Astrocyte (in vitro differentiated cells and primary cell): ENCODE results near the gene NAIF1. TPM values are rescaled to one million over a fixed set of nuclear protein-coding genes. Genes with fewer than 3 reads are reported as not detected.

Experiments used
- DNase-seq: peaks from one replicate; pipeline ENCODE4 v3.0.0-alpha.2; 2010; ENCODE audit warnings: low read depth
- FAIRE-seq: peaks from 2 replicates; lab custom pipeline; 2011; peaks lifted over from hg19 to GRCh38; lab: Jason Lieb, UNC
- H2AFZ ChIP-seq: 2 replicates; pipeline ENCODE4 v1.6.0; 2012; ENCODE audit warnings: low read depth, low read length, inconsistent platforms
- H3K27ac ChIP-seq: 2 replicates; pipeline ENCODE4 v1.5.1; 2011; ENCODE audit warnings: low read depth, low read length, inconsistent platforms
- H3K27me3 ChIP-seq: 2 replicates; pipeline ENCODE4 v1.6.0; 2011; ENCODE audit warnings: low read length, inconsistent platforms; ENCODE audit not compliant: insufficient read depth
- H3K36me3 ChIP-seq: 2 replicates; pipeline ENCODE4 v1.5.1; 2011; ENCODE audit warnings: low read length, inconsistent platforms; ENCODE audit not compliant: insufficient read depth
- H3K4me1 ChIP-seq: 2 replicates; pipeline ENCODE4 v1.5.1; 2011; ENCODE audit warnings: low read length, inconsistent platforms; ENCODE audit not compliant: insufficient read depth
- H3K4me2 ChIP-seq: 2 replicates; pipeline ENCODE4 v1.6.0; 2012; ENCODE audit warnings: low read length, inconsistent platforms
- H3K4me3 ChIP-seq: 2 replicates; pipeline ENCODE4 v1.5.1; 2011; ENCODE audit warnings: low read depth, mild to moderate bottlenecking, low read length, inconsistent platforms; ENCODE audit not compliant: insufficient read depth
- H3K79me2 ChIP-seq: 2 replicates; pipeline ENCODE4 v1.6.0; 2012; ENCODE audit warnings: mild to moderate bottlenecking, low read length, inconsistent platforms; ENCODE audit not compliant: insufficient read depth
- H3K9ac ChIP-seq: 2 replicates; pipeline ENCODE4 v1.6.0; 2012; ENCODE audit warnings: mild to moderate bottlenecking, low read length, inconsistent platforms
- H3K9me3 ChIP-seq: 2 replicates; pipeline ENCODE4 v1.5.1; 2012; ENCODE audit warnings: low read depth, mild to moderate bottlenecking, low read length, inconsistent platforms; ENCODE audit not compliant: insufficient read depth
- H4K20me1 ChIP-seq: 2 replicates; pipeline ENCODE4 v1.6.0; 2012; ENCODE audit warnings: low read length, inconsistent platforms; ENCODE audit not compliant: insufficient read depth
- H3K27ac Mint-ChIP-seq: one replicate; pipeline ENCODE4 v1.8.0; 2021; ENCODE audit warnings: mild to moderate bottlenecking, mixed read lengths; ENCODE audit not compliant: unreplicated experiment
- H3K27me3 Mint-ChIP-seq: one replicate; pipeline ENCODE4 v1.8.0; 2021; ENCODE audit warnings: low read depth, mixed read lengths; ENCODE audit not compliant: unreplicated experiment
- H3K36me3 Mint-ChIP-seq: one replicate; pipeline ENCODE4 v1.8.0; 2021; ENCODE audit warnings: low read depth, mixed read lengths; ENCODE audit not compliant: unreplicated experiment
- H3K4me1 Mint-ChIP-seq: one replicate; pipeline ENCODE4 v1.8.0; 2021; ENCODE audit warnings: low read depth, mixed read lengths; ENCODE audit not compliant: unreplicated experiment
- H3K4me3 Mint-ChIP-seq: one replicate; pipeline ENCODE4 v1.8.0; 2021; ENCODE audit warnings: mild to moderate bottlenecking, moderate library complexity, mixed read lengths; ENCODE audit not compliant: unreplicated experiment
- H3K9me3 Mint-ChIP-seq: one replicate; pipeline ENCODE4 v1.8.0; 2021; ENCODE audit warnings: mild to moderate bottlenecking, mixed read lengths; ENCODE audit not compliant: unreplicated experiment
- CTCF ChIP-seq: IDR thresholded peaks from 2 replicates; pipeline ENCODE4 v1.5.1; 2011; ENCODE audit warnings: low read depth, mild to moderate bottlenecking, inconsistent platforms, low read length, moderate library complexity; ENCODE audit not compliant: insufficient read depth
- EZH2 ChIP-seq: IDR thresholded peaks from 2 replicates; pipeline ENCODE4 v1.6.1; 2012; ENCODE audit warnings: mild to moderate bottlenecking, low read length, inconsistent platforms; ENCODE audit not compliant: insufficient read depth
- total RNA-seq: library from RNA; stranded (reverse); gene quantifications from 2 replicates; pipeline ENCODE4 v1.2.1, GENCODE V29; 2021

The NAIF1 gene
- total RNA-seq, 1 donor from 2014 or later: 10.2 TPM

GRCh38 chr9:128102196-128102595 is 35.1 kb upstream of the NAIF1 start:
- Histone ChIP-seq H3K79me2 (peaks cover 47% of the 10 kb centered on the region), H2AFZ (no peak overlapping the region), H3K27ac (no peak overlapping the region), H3K4me3 (no peak overlapping the region), H3K4me1 (peaks cover 40% of the 10 kb centered on the region), H3K36me3 (peaks cover 17% of the 10 kb centered on the region), H3K27me3 (no peaks in the 10 kb centered on the region), H4K20me1 (peaks cover 45% of the 10 kb centered on the region), H3K4me2 (no peak overlapping the region), H3K9ac (no peak overlapping the region), H3K9me3 (no peaks in the 10 kb centered on the region)
- H3K36me3 Mint-ChIP-seq: peaks cover 17% of the 10 kb centered on the region
- H3K4me3 Mint-ChIP-seq: no peak overlapping the region
- H3K27ac Mint-ChIP-seq: no peak overlapping the region
- H3K27me3 Mint-ChIP-seq: no peaks in the 10 kb centered on the region
- FAIRE-seq: no peak
- TF ChIP-seq EZH2 (no peak), CTCF (no peak)
- no peak for DNase-seq
- peaks cover 30% of the 10 kb centered on the region for H3K4me1 Mint-ChIP-seq
- H3K9me3 Mint-ChIP-seq: no peaks in the 10 kb centered on the region

DNA sequence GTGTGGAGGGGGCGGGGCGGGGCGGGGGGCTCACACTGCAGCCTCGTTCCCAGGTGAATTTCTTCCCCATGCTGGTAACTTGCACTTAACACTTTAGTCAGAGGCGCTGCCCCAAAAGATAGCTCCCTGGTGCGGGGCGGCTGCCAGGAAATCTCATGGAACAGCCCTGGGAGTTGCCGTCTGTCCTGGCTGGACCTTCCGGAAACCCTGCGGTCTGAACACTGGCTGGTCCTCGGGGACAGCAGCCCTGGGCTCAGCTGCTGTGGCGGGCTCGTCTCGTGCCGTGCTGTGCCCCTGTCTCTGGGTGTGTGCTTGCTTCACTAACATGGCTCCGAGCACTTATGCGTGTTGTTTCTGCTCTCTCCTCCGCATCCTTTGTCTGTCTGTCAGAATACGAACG is 34.6 kb upstream of the NAIF1 start:
- Histone ChIP-seq H3K27me3 (no peaks in the 10 kb centered on the region), H3K9me3 (no peaks in the 10 kb centered on the region), H3K79me2 (peaks cover 52% of the 10 kb centered on the region), H4K20me1 (peaks cover 41% of the 10 kb centered on the region), H2AFZ (no peak overlapping the region), H3K9ac (no peak overlapping the region), H3K36me3 (peaks cover 12% of the 10 kb centered on the region), H3K4me2 (no peak overlapping the region), H3K27ac (no peak overlapping the region), H3K4me1 (peaks cover 42% of the 10 kb centered on the region), H3K4me3 (no peak overlapping the region)
- no peak for TF ChIP-seq CTCF
- TF ChIP-seq EZH2: no peak
- Mint-ChIP-seq H3K27me3 (no peaks in the 10 kb centered on the region), H3K36me3 (peaks cover 17% of the 10 kb centered on the region), H3K9me3 (no peaks in the 10 kb centered on the region), H3K27ac (no peak overlapping the region), H3K4me3 (no peak overlapping the region), H3K4me1 (peaks cover 34% of the 10 kb centered on the region)
- FAIRE-seq (no peak), DNase-seq (no peak)

DNA sequence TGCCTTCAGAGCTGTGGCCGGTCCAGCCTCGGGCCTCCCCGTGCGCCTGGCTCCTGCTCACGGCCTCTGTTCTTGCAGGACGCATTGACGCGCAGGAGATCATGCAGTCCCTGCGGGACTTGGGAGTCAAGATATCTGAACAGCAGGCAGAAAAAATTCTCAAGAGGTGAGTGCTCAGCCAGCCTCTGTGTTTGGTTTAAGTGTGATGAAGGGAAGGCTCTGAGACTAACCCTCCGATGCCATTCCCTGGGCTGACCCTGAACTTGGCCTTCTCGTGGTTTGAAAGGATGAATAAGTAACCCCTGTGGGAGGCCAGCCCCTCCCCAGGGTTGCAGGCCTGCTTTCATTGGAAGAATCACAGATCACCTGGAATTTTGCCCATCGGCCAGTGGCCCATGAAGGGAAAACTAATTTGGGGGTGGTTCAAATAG is 34.1 kb upstream of the NAIF1 start:
- Histone ChIP-seq H3K4me1 (peaks cover 42% of the 10 kb centered on the region), H3K9ac (peak overlapping the region; percentile 94), H3K27me3 (no peaks in the 10 kb centered on the region), H4K20me1 (peaks cover 39% of the 10 kb centered on the region), H3K36me3 (peaks cover 12% of the 10 kb centered on the region), H3K4me2 (no peak overlapping the region), H3K4me3 (no peak overlapping the region), H3K79me2 (peaks cover 56% of the 10 kb centered on the region), H3K27ac (no peak overlapping the region), H2AFZ (no peak overlapping the region), H3K9me3 (no peaks in the 10 kb centered on the region)
- H3K4me1 Mint-ChIP-seq: peaks cover 34% of the 10 kb centered on the region
- no peaks in the 10 kb centered on the region for H3K27me3 Mint-ChIP-seq
- H3K36me3 Mint-ChIP-seq: peaks cover 14% of the 10 kb centered on the region
- DNase-seq (no peak), FAIRE-seq (no peak)
- H3K27ac Mint-ChIP-seq: no peak overlapping the region
- TF ChIP-seq EZH2 (no peak), CTCF (no peak)
- H3K9me3 Mint-ChIP-seq: no peaks in the 10 kb centered on the region
- H3K4me3 Mint-ChIP-seq: peak overlapping the region; percentile 73
